SH-SY5Y (cell line): ENCODE measurements around the gene GRIFIN.

Experiments used
- GATA2 ChIP-seq: IDR thresholded peaks from 2 replicates; pipeline ENCODE4 v1.6.1; 2011; ENCODE audit warnings: mild to moderate bottlenecking, low read depth, low read length
- GATA3 ChIP-seq: IDR thresholded peaks from 2 replicates; pipeline ENCODE4 v1.6.1; 2011; ENCODE audit warnings: low read depth, mild to moderate bottlenecking, low read length, moderate library complexity

Gene GRIFIN

DNA sequence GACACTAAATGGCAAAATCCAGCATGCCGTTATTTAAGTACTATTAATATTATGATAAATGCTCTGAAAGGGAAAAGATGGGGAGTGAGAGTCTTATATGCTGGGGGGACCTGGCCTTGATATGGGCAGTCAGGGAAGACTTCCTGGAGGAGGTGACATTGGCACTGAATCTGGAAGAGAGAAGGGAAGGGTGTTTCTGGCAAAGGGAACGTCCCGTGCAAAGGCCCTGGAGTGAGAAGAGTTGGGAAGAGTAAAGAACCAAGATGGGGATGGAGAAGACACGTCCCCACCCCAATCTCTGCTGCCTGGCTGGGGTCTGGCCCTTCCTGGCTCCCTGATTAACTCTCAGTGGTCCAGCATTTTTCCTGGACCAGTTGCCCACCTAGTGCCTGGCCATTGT is 5.0 kb upstream of the GRIFIN start:
- TF ChIP-seq GATA3 (no peak), GATA2 (no peak)

DNA sequence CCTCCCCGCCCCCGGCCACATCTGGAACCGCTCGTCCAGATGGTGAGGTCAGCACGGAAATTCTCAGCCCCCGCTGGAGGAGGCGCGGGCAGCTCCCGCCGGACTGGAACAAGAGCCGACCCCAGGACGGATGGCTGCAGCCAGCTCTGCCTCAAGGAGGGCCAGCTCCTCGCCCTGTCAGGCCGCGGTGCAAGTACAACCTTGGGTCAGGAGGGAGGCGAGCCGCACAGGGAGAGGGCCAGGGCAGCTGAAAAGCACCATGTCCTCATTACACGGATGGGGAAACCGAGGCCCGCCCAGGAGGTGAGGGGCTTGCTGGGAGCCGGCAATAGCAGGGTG is 3.8 kb upstream of the GRIFIN start:
- TF ChIP-seq GATA3 (no peak), GATA2 (no peak)

DNA sequence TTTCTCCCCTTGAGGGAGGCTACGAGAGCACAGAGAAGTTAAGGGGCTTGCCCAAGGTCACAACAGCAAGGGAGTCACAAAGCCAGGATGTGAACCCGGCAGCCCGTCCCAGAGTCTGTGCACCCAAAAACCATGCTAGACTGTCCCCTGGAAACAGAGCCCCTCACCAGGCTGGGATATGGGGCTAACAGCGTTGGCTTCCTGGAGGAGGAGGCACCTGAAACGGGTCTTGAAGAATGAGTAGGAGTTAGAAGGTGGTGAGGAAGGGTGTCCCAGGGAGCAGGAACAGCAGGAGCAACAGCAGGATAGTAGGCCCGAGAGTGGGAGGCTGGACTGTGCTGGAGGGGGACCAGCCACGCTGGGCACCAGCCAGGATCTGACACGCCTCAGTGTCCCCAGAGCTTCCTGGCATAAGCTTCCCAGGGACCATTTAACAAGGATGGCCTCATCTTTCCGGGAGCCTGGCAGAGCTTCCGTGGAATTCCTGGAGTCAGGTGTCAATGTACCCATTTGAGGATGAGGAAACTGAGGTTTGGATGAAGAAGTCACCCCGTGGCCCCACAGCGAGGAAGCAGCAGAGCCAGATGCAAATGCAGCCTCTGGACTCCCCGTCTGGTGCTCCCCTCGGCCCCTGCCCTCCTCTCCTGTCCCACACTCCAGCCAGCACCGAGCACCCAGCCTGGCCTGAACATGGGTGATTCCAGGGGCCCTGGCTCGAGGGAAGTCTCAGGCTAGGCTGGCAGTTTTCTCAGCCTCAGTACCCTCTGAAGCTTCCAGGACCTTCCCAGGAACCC is 3.3 kb upstream of the GRIFIN start:
- TF ChIP-seq GATA3 (no peak), GATA2 (no peak)

DNA sequence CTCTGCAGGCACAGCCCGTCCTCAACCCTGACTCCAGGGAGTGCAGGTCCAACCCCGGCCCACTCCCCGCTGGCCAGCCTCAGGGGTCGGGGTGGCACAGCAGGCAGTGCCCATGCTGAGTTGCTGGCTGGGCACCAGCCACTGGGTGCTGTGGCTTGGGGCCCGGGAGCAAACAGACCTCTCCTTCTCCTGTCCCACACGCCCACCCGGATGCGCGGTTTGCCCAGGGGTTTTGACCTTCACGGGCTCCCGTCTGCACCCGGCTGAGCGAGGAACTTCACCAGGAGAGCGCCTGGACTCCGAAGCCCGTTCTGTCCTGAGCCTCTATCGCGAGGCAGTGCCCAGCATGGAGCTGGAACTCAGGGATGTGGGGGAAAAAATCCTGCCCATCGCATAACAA is 2.6 kb upstream of the GRIFIN start:
- TF ChIP-seq GATA3, result no peak
- TF ChIP-seq GATA2, result no peak

DNA sequence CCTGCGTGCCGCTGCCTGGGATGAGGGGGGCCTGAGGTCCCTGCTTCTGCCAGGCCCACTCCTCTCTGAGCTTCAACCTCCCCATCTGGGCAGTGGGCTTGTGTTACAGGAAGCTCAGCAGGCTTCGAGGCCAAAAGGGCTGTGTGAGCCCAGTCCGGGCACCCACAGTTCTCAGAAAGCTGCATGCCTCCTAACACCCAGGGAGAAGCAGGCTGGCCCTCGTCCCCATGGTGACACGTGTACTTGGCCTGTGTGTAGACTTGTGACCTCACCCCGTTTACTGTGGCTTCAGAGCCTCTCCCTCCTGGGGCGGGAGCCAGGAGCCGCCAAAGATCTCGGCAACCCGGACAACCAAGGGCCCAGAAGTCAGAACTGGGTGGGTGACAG is 2.2 kb upstream of the GRIFIN start:
- TF ChIP-seq GATA2 (no peak), GATA3 (no peak)

DNA sequence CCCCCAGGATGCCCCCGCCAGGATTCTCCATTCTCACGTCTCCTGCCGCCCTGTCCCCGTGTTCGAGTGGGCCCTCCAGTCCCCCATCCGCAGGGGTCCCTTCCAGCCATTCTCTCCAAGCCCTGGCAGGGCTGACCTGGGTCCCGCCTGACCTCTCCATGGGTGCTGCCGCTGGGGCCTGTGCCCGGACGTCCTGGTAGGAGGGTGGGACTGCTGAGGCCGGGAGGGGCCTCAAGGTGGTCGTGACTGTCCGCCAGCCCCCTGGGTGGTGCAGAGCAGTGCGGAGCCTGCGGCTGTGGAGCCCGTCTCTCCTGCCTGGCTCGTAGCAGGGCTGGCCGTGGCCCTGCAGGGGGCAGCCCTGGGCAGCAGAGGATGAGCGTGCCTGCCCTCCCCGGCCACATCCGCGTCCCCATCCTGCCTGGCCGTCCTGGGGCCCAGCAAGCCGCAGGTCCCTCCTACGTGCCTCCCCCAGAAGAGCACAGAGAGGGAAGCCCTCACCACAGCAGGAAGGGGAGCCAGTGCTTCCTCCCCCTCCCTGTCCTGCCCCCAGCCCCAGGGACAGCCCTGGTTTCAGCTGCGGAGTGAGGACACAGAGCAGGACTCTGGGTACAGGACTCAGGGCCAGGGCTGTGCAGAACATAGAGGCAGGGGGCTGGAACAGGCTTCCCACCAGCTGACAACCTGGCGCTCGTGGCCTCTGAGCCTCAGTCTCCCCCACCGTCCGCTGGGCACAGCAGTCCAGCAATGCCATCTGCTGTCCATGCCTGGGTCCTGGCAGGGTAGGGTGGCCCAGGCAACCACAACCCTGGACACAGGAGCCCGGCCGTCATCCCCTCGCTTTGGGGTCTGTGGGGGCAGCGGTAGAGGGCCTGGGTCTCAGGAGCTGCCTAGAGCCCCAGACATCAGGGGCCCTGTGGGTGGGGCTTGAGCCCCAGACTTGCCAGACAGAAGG is 1.5 kb upstream of the GRIFIN start:
- TF ChIP-seq GATA3, result no peak
- TF ChIP-seq GATA2, result no peak

DNA sequence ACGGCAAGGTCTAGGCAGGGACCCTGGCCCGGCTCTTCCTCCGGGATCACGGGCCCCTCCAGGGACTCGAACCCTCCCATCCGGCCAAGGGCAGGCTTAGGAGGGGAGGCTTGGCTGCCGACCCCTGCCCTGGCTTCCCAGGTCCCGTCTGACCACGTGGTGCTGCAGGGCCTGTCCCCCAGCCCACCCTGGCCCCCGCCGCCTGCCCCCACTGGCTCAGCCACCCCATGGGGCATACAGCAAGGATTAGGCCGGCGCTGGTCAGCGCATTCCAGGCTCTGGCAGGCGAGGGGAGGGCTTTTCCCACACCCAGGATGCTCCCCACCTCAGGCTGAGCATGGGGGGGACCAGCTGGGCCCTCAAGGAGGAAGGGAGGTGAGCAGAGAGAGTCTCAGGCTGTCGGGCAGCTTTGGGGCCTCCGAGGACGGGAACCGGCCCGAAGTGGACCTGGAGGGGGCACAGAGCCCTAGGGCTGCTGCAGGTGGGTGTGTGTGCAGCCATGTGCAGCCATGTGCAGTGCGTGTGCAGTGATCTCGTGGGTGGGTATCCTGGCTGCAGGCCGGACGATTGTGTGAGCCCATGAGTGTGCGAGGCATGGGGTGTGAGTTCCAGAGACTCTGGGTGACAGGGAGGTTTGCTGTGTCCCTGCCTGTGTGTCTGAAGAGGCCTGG is 713 bp upstream of the GRIFIN start:
- no peak for TF ChIP-seq GATA2
- no peak for TF ChIP-seq GATA3

DNA sequence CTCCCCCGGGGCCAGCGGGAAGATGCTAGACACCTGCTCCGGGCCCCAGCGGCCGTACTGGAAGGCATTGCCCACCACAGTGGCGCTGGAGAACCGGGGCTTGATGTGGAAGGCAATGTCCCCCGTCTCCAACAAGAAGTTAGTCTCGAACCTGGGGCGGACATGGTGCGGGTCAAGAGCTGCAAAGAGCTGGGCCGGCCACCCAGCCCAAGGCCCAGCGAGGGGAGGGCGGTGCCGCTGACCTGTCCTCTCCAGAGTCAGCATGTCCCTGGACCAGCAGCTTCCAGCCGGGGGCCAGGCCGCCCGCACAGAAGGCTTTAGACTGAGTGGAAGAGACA is 551 bp downstream of the GRIFIN start:
- TF ChIP-seq GATA2, result no peak
- no peak for TF ChIP-seq GATA3

DNA sequence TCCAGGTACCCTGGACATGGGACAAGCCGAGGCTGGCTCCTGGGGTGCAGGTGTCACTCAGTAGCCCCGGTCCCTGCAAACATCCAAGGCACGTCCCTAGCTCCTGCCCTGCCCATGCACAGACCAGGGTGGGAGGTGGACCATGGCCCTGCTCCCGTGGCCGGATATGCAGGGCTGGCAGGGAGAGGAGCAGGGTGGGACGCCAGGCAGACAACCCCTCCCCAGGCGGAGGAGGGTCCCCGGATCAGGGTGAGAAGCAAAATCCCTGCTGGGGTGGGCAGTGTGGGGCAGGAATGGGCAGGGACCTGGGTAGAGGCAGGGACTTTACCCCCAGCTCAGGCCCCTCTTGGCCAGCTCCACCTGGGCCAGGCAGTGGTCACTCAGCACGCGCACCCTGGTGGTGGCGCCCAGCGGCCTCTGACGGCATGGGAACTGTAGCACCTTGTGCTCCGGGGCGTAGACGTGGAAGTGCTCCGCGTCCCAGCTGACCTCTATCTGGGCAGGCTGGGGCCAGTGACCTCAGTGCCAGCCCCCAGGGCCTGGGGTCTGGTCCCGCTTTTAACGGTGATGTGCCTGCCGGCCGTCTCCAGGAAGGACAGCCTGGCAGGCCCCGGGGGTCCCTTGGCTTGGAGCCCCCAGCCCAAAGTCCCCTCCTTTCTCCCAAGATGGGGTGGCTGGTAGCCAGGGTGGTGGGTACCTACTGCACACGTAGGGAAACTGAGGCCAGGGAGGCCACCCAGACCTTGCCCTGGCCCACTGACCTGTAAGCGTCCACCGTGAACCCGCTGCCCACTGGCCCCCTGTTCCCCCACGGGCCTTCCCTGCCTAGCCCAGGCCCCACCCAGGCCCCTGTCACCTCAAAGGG is 1.2 kb downstream of the GRIFIN start:
- TF ChIP-seq GATA3, result no peak
- TF ChIP-seq GATA2, result no peak

DNA sequence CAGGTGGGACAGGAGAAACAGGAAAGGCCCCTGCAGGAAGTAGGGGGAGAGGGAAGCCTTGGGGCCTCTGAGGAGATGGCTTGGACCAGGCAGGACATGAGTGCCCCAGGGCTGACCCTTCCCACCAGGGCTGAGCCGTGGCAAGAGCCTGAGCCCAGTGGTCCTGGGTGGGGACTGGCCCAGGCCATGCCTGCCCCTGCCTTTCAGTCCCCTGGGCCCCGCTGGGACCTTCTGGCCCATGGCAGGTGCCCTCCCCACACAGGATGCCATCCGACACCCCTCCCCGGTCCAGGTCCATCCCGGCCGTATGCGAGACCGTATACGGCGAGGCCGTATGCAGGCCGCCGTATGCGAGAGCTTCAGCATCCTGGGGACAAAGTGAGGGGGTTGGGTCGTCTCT is 2.0 kb downstream of the GRIFIN start:
- no peak for TF ChIP-seq GATA3
- TF ChIP-seq GATA2, result no peak

DNA sequence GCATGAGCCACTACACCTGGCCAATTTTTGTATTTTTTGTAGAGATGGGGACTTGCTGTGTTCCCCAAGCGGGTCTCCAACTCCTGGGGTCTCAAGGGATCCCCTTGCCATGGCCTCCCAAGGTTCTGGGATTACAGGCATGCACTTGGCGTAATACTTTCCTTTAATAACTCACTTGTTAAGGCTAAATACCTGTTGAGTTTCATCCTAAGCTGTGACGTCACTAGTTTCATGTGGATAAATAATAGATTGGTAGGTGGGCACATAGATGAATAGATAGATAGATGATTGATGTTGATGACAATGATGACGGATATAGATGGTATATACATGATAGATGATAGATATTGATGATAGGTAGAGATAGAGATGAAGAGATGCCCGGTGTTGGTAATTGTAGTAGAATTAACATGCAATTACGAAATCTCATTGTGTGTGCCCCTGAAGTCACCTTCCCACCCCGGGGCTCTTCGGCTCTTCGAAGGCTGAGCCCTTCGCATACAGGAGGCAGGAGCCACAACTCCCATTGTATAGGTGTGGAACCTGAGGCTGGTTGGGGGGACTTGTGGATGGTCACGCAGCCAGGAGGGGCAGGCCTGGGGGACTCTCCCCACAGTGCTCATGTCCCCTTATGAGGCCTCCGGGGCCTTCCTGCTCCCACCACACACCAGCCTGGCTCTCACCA is 2.6 kb downstream of the GRIFIN start:
- TF ChIP-seq GATA3 (no peak), GATA2 (no peak)

DNA sequence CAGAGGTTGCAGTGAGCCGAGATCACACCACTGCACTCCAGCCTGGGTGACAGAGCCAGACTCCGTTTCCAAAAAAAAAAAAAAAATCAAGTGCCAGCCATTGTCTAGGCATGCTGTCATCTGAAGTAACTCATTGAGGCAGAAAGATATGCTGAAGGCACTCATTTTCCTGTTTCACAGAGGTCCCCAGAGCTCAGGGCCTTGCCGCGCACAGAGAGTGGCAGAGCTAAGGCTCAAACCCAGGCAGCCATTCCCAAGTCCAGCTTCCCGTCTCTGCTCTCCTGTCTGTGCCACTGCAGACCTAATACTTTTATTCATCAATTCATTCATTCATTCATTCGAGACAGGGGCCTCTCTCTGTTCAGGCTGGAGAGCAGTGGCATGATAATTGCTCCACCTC is 3.5 kb downstream of the GRIFIN start:
- no peak for TF ChIP-seq GATA2
- no peak for TF ChIP-seq GATA3

DNA sequence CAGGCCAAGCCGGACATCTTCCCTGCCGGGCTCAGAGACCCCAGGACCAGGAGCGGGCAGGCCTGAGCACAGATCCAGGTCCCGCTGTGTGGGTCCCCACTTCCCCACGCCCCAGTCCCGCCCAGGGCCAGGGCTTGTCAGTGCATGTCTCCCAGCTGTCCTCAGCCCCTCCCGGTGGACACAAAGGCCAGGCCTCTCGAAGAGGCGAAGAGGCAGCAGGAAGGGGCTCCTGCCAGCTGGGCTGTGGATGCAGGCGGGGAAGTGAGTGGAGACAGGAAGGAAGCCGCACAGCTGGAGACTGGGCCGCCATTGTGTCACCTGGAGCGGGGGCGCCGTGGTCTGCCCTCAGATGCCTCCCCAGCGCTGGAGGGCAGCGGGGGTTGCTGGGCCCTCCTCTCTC is 4.8 kb downstream of the GRIFIN start:
- TF ChIP-seq GATA3 (no peak), GATA2 (no peak)

DNA sequence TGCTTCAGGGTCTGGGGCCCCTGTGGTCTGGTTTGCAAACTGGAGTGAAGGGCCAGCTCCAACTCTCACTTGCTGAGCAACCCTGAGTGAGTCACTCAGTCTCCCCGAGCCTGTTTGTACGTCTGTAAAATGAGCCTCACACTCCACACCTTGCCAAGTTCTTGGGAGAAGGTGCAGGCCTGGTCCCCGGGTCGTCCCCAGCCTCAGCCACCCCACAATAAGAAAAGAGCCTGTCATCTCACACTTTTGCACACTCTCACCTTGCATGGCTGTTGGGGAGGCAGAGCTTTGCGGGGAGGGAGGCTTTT is 5.2 kb downstream of the GRIFIN start:
- no peak for TF ChIP-seq GATA2
- TF ChIP-seq GATA3, result no peak
